GM12892 (cell line): ENCODE data around the gene TTLL11.

Experiments used
- DNase-seq: peaks from one replicate; pipeline ENCODE4 v3.0.0; 2011; ENCODE audit not compliant: insufficient read length
- FAIRE-seq: peaks from 2 replicates; lab custom pipeline; 2011; peaks lifted over from hg19 to GRCh38; lab: Jason Lieb, UNC
- POLR2A ChIP-seq: IDR thresholded peaks from 2 replicates; pipeline ENCODE4 v1.6.1; 2011; ENCODE audit warnings: low read depth, low read length, control low read depth
- POLR2AphosphoS5 ChIP-seq: IDR thresholded peaks from 2 replicates; pipeline ENCODE4 v1.6.1; 2011; ENCODE audit warnings: low read depth, low read length, control low read depth
- TAF1 ChIP-seq: IDR thresholded peaks from 2 replicates; pipeline ENCODE4 v1.6.1; 2011; ENCODE audit warnings: low read depth, mild to moderate bottlenecking, control low read depth, low read length, borderline replicate concordance

Gene TTLL11

DNA sequence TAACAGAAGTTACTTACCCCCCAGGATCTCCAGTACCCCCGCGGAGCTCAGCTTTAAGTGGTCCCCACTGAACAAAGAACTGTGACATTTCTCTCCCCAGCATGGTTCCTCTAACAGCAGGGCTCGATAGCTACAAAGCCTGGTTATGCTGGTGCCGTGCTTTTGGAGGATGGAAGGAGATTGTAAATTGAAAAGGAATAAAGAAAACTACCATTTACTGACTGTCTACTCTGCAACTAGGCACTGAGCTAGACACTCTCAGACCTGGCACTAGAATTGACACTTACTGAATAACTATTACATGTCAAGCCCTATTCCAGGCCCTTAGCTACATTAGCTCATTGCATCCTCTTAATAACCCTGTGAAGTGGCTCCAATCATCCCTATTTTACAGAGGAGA is 145.3 kb downstream of the TTLL11 start:
- TF ChIP-seq TAF1, result no peak
- TF ChIP-seq POLR2A, result no peak
- TF ChIP-seq POLR2AphosphoS5, result no peak

GRCh38 chr9:121946465-121946864 is 146.6 kb downstream of the TTLL11 start:
- DNase-seq, result no peak
- no peak for FAIRE-seq
- TF ChIP-seq TAF1, result no peak
- TF ChIP-seq POLR2A, result no peak
- TF ChIP-seq POLR2AphosphoS5, result no peak

More for the DNA sequence above, 145.3 kb downstream of the TTLL11 start:
- DNase-seq, result no peak
- FAIRE-seq, result no peak

- no peak for TF ChIP-seq TAF1
- TF ChIP-seq POLR2A, result no peak
- FAIRE-seq, result no peak
- DNase-seq, result no peak
These were observed 147.3 kb downstream of the TTLL11 start for GRCh38 chr9:121945849-121946248.

DNA sequence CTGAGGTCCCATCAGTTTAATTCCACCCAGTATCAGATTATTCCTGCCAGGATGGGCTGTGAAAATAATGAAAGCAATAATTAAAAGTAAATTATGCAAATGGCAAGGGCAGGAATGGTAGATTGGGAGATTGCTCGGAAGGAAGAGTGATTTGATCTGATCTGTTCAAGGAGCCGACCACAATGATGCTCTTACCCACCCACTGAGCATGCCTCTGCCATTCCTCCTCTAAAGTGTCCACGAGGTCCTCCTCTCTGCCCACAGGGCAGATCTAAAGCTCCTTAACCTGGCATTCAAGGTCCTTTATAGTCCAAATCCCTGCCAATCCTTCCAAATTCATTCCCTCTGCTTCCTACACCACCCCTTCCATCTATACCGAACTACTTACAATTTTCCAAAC is 147.8 kb downstream of the TTLL11 start:
- FAIRE-seq (no peak), DNase-seq (no peak)
- no peak for TF ChIP-seq POLR2A
- TF ChIP-seq TAF1, result no peak
- no peak for TF ChIP-seq POLR2AphosphoS5

DNA sequence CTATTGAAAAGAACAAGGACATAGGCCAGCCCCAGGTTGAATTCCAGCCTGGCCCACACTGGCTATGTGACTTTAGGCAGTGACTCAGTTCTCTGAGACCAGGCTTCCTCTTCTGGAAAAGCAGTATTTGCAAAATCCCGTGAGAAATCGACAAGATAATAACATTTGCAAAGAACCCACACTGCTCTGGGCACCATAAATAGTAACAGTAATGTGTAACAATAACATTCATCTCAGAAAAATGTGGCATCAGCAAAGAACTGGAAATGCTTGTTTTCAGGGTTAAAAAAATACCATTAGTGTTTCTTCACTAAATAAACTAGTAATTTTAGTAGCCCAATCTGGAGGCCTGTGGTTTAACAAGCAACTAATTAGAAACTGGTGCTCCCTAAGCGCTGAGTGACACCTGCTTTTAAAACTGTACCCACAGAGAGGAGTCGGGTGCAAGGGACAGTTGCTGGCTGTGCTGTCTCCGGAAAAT is 148.4 kb downstream of the TTLL11 start:
- TF ChIP-seq POLR2AphosphoS5 (no peak), TAF1 (no peak), POLR2A (no peak)
- FAIRE-seq, result no peak
- no peak for DNase-seq

GRCh38 chr9:121943463-121943862 is 149.6 kb downstream of the TTLL11 start:
- TF ChIP-seq POLR2A (no peak), TAF1 (no peak)
- FAIRE-seq, result no peak

DNA sequence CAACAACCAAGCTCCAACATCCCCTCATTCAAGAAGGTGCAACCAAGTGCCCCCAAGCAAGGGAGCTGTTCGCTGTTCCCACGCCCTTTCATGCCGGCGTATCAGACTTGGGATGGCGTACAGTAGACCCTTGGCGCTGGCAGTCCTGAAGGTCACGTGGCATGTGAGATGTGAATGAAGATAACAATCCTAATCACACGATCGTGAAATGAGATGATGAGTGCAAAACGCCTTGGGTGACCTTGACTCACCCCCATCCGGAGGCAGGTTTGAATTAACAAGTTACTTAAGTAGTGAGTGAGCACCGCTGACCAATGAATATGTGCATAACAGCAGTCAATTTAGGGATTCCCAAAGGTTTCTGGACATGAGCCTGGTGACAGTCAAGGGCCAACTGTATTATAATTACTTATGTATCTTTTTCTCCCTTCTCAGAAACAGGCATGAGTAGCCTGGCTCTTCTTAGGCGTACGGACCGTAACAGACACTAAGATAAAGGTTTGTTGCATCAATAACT is 150.2 kb downstream of the TTLL11 start:
- TF ChIP-seq TAF1 (no peak), POLR2AphosphoS5 (no peak), POLR2A (no peak)
- FAIRE-seq, result no peak

More at GRCh38 chr9:121943463-121943862, 149.6 kb downstream of the TTLL11 start:
- no peak for DNase-seq

DNA sequence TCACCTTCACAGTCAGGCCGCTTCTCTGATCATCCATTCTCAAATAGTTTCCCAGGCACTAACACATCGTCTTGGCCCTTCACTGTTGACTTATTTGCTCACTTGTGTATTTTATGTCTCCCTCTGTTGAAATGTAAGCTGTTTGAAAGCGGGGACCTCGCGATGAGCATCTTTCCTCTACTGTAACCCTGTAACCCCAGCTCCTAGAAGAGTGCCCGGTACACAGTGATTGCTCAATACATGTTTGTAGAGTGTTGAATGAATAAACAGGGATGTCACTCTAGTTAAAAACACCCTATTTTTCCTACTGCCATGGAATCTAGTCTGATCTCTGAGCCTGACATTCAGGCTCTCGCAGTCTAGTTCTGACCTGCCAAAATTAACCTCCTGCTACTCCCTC is 150.8 kb downstream of the TTLL11 start:
- FAIRE-seq (no peak), DNase-seq (no peak)

More for the DNA sequence above, 150.2 kb downstream of the TTLL11 start:
- no peak for DNase-seq

DNA sequence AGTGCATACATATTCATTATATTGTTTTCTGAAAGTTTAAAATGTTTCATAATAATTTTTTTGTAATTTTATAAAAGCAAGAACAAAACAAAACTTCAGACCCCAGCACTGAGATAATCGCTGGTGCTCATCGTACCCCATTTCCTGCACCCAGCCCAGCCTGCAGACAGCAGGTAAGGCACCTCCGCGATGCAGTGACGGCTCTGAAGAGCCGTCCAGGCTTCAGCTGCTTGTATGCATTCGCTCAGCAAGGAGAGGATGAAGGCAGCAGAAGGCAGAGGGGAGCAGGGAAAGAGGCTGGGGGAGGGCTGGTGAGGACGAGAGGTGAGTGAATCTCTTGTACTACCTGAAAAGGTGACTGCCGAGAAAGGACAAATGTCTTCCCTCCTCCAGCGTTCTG is 153.5 kb downstream of the TTLL11 start:
- DNase-seq (no peak), FAIRE-seq (no peak)
- no peak for TF ChIP-seq POLR2A
- no peak for TF ChIP-seq POLR2AphosphoS5
- TF ChIP-seq TAF1, result no peak

More for the DNA sequence above, 150.8 kb downstream of the TTLL11 start:
- no peak for TF ChIP-seq TAF1

DNA sequence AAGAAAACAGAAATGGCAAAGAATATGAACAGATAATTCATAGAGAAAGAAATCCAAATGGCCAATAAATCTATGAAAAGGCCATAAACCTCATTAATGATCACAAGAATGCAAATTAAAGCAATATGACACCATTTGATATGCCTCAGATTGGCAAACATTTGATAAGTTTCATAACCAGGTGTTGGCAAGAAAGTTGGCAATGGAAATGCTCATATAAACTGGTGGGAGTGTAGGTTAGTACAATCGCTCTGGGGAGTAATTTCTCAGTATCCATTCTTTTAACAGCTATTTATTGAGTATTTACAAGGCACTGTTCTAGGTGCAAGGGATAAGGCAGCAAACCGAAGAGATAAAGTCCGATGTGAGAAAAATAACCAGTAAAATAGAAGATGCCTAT is 154.5 kb downstream of the TTLL11 start:
- no peak for DNase-seq
- TF ChIP-seq POLR2A, result no peak
- TF ChIP-seq POLR2AphosphoS5, result no peak
- no peak for TF ChIP-seq TAF1
- FAIRE-seq, result no peak

GRCh38 chr9:121937240-121937639 is 155.9 kb downstream of the TTLL11 start:
- DNase-seq (no peak), FAIRE-seq (no peak)
- TF ChIP-seq TAF1 (no peak), POLR2AphosphoS5 (no peak)

- no peak for FAIRE-seq
- no peak for TF ChIP-seq TAF1
- no peak for TF ChIP-seq POLR2AphosphoS5
- TF ChIP-seq POLR2A, result no peak
These were observed 157.4 kb downstream of the TTLL11 start for GRCh38 chr9:121935739-121936138.

More at GRCh38 chr9:121935739-121936138, 157.4 kb downstream of the TTLL11 start:
- DNase-seq, result no peak
